ENCODE results near the gene SIPA1L3. TPM values are rescaled to one million over a fixed set of nuclear protein-coding genes. Genes with fewer than 3 reads are reported as not detected.

SIPA1L3 gene
- total and polyA plus RNA-seq, 2 experiments from 2014 or later, result 9.3 to 30.3 TPM

DNA sequence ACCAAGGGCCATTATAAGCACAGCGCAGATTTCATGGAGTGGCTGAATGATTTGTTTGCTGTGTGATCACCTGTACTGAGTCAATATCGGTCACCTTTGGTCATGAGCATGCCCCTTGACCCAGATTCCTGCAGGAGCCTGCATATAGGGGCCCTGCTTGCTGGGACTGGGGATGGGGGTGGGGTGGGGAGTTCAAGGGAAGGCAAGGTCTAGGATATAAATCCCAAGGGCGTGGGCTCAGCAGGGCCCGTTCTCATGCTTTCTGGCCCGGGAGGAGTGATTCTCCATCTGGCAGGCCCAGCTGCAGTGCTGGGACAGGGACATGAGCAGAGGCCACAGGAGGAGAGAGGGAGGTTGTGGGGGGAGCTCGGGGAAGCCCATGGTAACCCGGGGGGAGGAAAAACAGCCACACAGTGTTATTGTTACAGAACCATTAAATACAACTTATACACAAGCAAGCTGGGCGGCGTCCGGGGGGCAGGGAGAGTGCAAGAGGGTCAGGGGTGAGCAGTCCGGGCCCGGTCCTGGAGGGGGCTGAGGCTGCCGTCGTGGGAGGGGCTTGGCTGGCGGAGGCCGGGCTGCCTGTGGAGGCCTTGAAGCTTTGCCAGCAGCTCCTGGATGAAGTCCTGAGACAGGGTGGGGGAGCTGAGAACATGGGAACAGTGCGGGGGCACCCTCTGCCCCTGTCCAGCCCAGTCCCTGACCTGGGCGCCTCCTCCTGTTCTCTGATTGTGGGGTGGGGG, 344.0 kb downstream of the SIPA1L3 start:
- TF ChIP-seq, protein P1, sequence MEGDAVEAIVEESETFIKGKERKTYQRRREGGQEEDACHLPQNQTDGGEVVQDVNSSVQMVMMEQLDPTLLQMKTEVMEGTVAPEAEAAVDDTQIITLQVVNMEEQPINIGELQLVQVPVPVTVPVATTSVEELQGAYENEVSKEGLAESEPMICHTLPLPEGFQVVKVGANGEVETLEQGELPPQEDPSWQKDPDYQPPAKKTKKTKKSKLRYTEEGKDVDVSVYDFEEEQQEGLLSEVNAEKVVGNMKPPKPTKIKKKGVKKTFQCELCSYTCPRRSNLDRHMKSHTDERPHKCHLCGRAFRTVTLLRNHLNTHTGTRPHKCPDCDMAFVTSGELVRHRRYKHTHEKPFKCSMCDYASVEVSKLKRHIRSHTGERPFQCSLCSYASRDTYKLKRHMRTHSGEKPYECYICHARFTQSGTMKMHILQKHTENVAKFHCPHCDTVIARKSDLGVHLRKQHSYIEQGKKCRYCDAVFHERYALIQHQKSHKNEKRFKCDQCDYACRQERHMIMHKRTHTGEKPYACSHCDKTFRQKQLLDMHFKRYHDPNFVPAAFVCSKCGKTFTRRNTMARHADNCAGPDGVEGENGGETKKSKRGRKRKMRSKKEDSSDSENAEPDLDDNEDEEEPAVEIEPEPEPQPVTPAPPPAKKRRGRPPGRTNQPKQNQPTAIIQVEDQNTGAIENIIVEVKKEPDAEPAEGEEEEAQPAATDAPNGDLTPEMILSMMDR (IDR thresholded peaks at IDR 0.05; ENCODE audit: low read depth, low read length), result no peak
- no peaks in the 10 kb centered on the region for H3K36me3 ChIP-seq
- H3K27ac ChIP-seq, result peak overlapping the region; percentile 73
- peak; percentile 13 to 73 for DNase-seq (ENCODE audit: low read depth in 1 of 2, low spot score in 1 of 2)
- no peak overlapping the region for H3K4me3 ChIP-seq
- no peaks in the 10 kb centered on the region for H3K27me3 ChIP-seq
- H3K4me1 ChIP-seq (ENCODE audit: low read depth), result peaks cover 24% of the 10 kb centered on the region
- no peaks in the 10 kb centered on the region for H3K9me3 ChIP-seq (ENCODE audit: low read depth)

DNA sequence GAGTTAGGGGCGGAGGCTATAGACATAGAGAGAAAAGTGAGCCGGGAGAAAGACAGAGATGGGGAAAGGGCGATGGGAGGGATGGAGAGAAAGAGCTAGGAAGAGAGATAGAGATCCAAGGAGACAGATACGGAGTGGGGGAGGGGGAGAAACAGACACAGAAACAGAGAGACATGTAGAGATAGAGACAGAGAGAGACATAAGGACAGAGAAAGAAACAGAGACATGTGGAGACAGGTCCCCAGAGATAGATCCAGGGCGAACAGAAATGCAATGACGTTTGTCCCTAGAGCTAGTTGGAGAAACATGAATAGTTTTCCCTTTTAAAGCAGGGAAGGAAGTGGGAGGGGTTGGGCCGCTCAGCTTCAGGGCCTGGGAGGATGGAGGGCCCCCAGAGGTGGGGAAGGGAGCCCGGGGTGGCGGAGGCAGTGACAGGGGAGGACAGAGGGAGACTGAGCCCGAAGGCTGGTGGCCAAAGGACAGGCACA, 344.6 kb downstream of the SIPA1L3 start:
- Histone ChIP-seq H3K27me3 (no peaks in the 10 kb centered on the region), H3K9me3 (ENCODE audit: low read depth) (no peaks in the 10 kb centered on the region), H3K4me3 (no peak overlapping the region), H3K4me1 (ENCODE audit: low read depth) (peaks cover 24% of the 10 kb centered on the region), H3K36me3 (no peaks in the 10 kb centered on the region), H3K27ac (peak overlapping the region; percentile 73)
- peak in 1 of 2 donors; percentile 53 for DNase-seq (ENCODE audit: low read depth in 1 of 2, low spot score in 1 of 2)
- TF ChIP-seq, protein P1 (IDR thresholded peaks at IDR 0.05; ENCODE audit: low read depth, low read length), result no peak

DNA sequence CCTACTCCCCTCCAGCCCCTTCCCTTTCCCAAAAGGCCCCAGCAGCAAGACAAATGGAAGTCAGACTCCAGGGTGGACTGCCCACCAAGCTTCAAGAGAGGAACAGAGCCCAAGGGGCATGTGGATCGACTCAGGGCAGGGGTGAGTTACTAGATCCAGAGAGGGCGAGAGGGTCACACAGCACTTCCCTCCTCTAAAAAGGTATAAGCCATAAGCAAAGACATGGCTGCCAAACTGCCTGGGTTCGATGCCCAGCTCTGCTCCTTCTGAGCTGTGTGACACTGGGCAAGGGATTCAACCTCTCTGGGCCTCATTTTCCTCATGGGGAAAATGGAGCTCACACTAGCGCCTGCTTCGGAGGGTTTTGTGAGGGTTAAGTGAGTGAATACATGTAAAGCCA, 345.4 kb downstream of the SIPA1L3 start:
- H3K36me3 ChIP-seq, result no peaks in the 10 kb centered on the region
- H3K4me3 ChIP-seq, result no peak overlapping the region
- no peaks in the 10 kb centered on the region for H3K9me3 ChIP-seq (ENCODE audit: low read depth)
- peaks cover 24% of the 10 kb centered on the region for H3K4me1 ChIP-seq (ENCODE audit: low read depth)
- no peaks in the 10 kb centered on the region for H3K27me3 ChIP-seq
- TF ChIP-seq, protein P1 (IDR thresholded peaks at IDR 0.05; ENCODE audit: low read depth, low read length), result no peak
- no peak for DNase-seq (ENCODE audit: low read depth in 1 of 2, low spot score in 1 of 2)
- H3K27ac ChIP-seq, result no peak overlapping the region

DNA sequence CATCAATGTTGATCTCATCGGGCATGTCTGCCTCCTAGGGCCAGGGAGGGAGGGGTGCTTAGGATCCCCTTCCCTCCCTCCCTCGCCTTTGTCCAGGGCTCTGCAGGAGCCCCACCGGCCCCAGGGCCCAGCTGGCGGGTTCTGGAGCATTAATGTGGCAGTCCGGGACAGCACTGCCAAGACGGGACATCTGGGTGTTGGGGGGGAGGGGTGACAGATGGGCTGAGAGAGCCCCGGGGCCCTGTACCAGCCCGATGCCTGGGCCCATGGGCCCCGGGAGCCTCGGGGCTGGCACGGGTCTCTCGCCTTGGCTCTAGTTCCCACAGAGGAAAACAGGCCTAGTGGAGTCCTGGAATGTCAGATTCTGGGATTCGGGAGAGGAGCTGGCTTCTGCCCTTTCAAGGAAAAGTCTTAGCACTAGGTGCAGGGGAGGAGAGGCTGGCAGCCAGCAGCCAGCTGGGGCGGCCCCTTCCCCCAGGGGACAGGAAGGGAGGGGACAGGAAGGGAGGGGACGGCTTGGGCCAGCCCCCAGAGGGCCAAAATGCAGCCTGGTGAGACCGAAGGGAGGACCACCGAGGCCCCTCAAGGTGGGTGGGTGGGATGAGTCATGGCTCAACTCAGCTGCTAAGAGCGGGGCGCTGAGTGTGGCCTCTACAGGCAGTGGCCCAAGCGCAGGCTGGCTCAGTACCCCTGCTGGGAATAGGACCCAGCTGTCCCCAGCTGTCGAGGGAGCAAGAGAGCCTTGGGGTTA, 346.1 kb downstream of the SIPA1L3 start:
- no peaks in the 10 kb centered on the region for H3K36me3 ChIP-seq
- peak in 1 of 2 donors; percentile 10 for DNase-seq (ENCODE audit: low read depth in 1 of 2, low spot score in 1 of 2)
- H3K4me1 ChIP-seq (ENCODE audit: low read depth), result peaks cover 24% of the 10 kb centered on the region
- no peaks in the 10 kb centered on the region for H3K9me3 ChIP-seq (ENCODE audit: low read depth)
- no peak overlapping the region for H3K4me3 ChIP-seq
- TF ChIP-seq, protein P1 (IDR thresholded peaks at IDR 0.05; ENCODE audit: low read depth, low read length), result no peak
- H3K27me3 ChIP-seq, result no peaks in the 10 kb centered on the region
- peak overlapping the region; percentile 47 for H3K27ac ChIP-seq

DNA sequence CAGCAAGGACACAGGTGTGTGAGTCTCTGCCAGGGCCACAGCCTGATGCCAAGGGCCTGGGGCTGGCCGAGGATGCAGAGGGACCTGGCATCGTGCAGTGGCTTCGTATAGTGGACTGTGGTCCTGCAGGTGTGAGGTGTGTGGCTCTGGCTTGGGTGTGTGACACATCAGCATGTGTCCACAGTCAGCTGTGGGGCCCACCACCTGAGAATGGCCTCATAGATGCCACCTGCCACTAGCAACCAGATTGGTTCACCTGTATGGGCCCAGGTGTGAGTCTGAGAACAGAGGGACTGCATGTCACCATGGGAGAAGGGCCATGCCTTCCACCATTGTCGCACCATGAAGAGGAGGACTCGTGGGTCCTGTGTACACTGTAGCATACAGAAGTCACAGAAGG, 346.8 kb downstream of the SIPA1L3 start:
- H3K4me1 ChIP-seq (ENCODE audit: low read depth), result peaks cover 24% of the 10 kb centered on the region

More for the DNA sequence above, 346.8 kb downstream of the SIPA1L3 start:
- no peaks in the 10 kb centered on the region for H3K27me3 ChIP-seq
- H3K4me3 ChIP-seq, result no peak overlapping the region
- H3K27ac ChIP-seq, result no peak overlapping the region
- DNase-seq (ENCODE audit: low read depth in 1 of 2, low spot score in 1 of 2), result no peak
- H3K36me3 ChIP-seq, result no peaks in the 10 kb centered on the region
- TF ChIP-seq, protein P1 (IDR thresholded peaks at IDR 0.05; ENCODE audit: low read depth, low read length), result no peak
- H3K9me3 ChIP-seq (ENCODE audit: low read depth), result no peaks in the 10 kb centered on the region
